WTC11 (cell line): Measurements from ENCODE around the gene WHAMM.

Source experiments
- CBFB ChIP-seq: sonication (generic); formaldehyde crosslinking; IDR thresholded peaks from 2 replicates; pipeline ENCODE4 v1.8.1; 2022; ENCODE audit warnings: mild to moderate bottlenecking, low read depth, missing genetic modification reagents
- E2F1 ChIP-seq: sonication (generic); formaldehyde crosslinking; IDR thresholded peaks from 2 replicates; pipeline ENCODE4 v1.8.0; 2022; ENCODE audit warnings: mild to moderate bottlenecking, missing genetic modification reagents
- FOXJ3 ChIP-seq: sonication (generic); formaldehyde crosslinking; IDR thresholded peaks from 2 replicates; pipeline ENCODE4 v1.9.0; 2021; ENCODE audit warnings: missing genetic modification reagents, mild to moderate bottlenecking, borderline replicate concordance
- MAX ChIP-seq: sonication (generic); formaldehyde crosslinking; IDR thresholded peaks from 2 replicates; pipeline ENCODE4 v1.8.0; 2022; ENCODE audit warnings: mild to moderate bottlenecking, missing genetic modification reagents
- TCF7 ChIP-seq: sonication (generic); formaldehyde crosslinking; IDR thresholded peaks from 2 replicates; pipeline ENCODE4 v1.8.0; 2022; ENCODE audit warnings: mild to moderate bottlenecking, low read depth, missing genetic modification reagents, moderate library complexity
- USF2 ChIP-seq: sonication (generic); formaldehyde crosslinking; IDR thresholded peaks from 2 replicates; pipeline ENCODE4 v1.8.1; 2023; ENCODE audit warnings: mild to moderate bottlenecking, missing genetic modification reagents, moderate library complexity
- ZNF396 ChIP-seq: fragments of 250-450 bp; sonication (Bioruptor Pico); IDR thresholded peaks from 2 replicates; pipeline ENCODE4 v1.8.0; 2021; ENCODE audit warnings: mild to moderate bottlenecking, moderate library complexity, borderline replicate concordance
- ZSCAN18 ChIP-seq: fragments of 250-450 bp; sonication (Bioruptor Pico); IDR thresholded peaks from 2 replicates; pipeline ENCODE4 v2.1.2; 2022; ENCODE audit warnings: mild to moderate bottlenecking, moderate library complexity
- TF ChIP-seq, protein P1 (sequence below): fragments of 200-600 bp; IDR thresholded peaks from 2 replicates; pipeline ENCODE4 v1.8.0; 2022; ENCODE audit warnings: antibody characterized with exemption

- TF ChIP-seq, protein P1, sequence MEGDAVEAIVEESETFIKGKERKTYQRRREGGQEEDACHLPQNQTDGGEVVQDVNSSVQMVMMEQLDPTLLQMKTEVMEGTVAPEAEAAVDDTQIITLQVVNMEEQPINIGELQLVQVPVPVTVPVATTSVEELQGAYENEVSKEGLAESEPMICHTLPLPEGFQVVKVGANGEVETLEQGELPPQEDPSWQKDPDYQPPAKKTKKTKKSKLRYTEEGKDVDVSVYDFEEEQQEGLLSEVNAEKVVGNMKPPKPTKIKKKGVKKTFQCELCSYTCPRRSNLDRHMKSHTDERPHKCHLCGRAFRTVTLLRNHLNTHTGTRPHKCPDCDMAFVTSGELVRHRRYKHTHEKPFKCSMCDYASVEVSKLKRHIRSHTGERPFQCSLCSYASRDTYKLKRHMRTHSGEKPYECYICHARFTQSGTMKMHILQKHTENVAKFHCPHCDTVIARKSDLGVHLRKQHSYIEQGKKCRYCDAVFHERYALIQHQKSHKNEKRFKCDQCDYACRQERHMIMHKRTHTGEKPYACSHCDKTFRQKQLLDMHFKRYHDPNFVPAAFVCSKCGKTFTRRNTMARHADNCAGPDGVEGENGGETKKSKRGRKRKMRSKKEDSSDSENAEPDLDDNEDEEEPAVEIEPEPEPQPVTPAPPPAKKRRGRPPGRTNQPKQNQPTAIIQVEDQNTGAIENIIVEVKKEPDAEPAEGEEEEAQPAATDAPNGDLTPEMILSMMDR: no peak
- TF ChIP-seq CBFB: no peak
- no peak for TF ChIP-seq USF2 (CRISPR knock-in tag)
- no peak for TF ChIP-seq ZNF396 (CRISPR knock-in tag)
- no peak for TF ChIP-seq MAX (CRISPR knock-in tag)
- TF ChIP-seq TCF7 (CRISPR knock-in tag): no peak
- no peak for TF ChIP-seq ZSCAN18 (CRISPR knock-in tag)
- no peak for TF ChIP-seq E2F1 (CRISPR knock-in tag)
- no peak for TF ChIP-seq FOXJ3 (CRISPR knock-in tag)
Observed at GRCh38 chr15:82855286-82856100, 46.1 kb downstream of the WHAMM start.
